Activated T-helper 1 cell treated with anti-CD3 and anti-CD28 coated beads, Interleukin-12 subunit alpha, Interleukin-12 subunit beta, Interleukin-2, Interleukin-4 antibody, amounts not matched to agents 30 ng/mL and 10 ng/mL and 1 ng/mL, durations not matched to agents 14 hours and 24 hours and 36 hours (primary cell): ENCODE data around the gene PROC. TPM values are rescaled to one million over a fixed set of nuclear protein-coding genes. Genes with fewer than 3 reads are reported as not detected.

ENCODE experiments used
- DNase-seq: peaks from one replicate; pipeline ENCODE4 v3.0.0; 2021; ENCODE audit warnings: low spot score
- H3K27ac Mint-ChIP-seq: one replicate; pipeline ENCODE4 v1.8.0; 2021; ENCODE audit warnings: mild to moderate bottlenecking, mixed read lengths
- H3K27me3 Mint-ChIP-seq: one replicate; pipeline ENCODE4 v1.8.0; 2022; ENCODE audit warnings: mild to moderate bottlenecking, moderate library complexity, mixed read lengths; ENCODE audit not compliant: insufficient read depth
- H3K36me3 Mint-ChIP-seq: one replicate; pipeline ENCODE4 v1.8.0; 2021; ENCODE audit warnings: low read depth, mixed read lengths
- H3K4me1 Mint-ChIP-seq: one replicate; pipeline ENCODE4 v1.8.0; 2021; ENCODE audit warnings: low read depth, mixed read lengths
- H3K4me3 Mint-ChIP-seq: one replicate; pipeline ENCODE4 v1.8.0; 2021; ENCODE audit warnings: mild to moderate bottlenecking, moderate library complexity, mixed read lengths
- H3K9me3 Mint-ChIP-seq: one replicate; pipeline ENCODE4 v1.8.0; 2021; ENCODE audit warnings: mixed read lengths
- intact Hi-C: fragments of 100-400 bp; cut with micrococcal nuclease; formaldehyde crosslinking; loops from one replicate; pipeline ENCODE4 v1.15.1; 2024
- total RNA-seq: library from RNA; stranded (reverse); gene quantifications from 2 replicates; pipeline ENCODE4 v1.2.3, GENCODE V29; 2022

PROC gene
- total RNA-seq, 1 donor from 2014 or later = 0.29 TPM

DNA sequence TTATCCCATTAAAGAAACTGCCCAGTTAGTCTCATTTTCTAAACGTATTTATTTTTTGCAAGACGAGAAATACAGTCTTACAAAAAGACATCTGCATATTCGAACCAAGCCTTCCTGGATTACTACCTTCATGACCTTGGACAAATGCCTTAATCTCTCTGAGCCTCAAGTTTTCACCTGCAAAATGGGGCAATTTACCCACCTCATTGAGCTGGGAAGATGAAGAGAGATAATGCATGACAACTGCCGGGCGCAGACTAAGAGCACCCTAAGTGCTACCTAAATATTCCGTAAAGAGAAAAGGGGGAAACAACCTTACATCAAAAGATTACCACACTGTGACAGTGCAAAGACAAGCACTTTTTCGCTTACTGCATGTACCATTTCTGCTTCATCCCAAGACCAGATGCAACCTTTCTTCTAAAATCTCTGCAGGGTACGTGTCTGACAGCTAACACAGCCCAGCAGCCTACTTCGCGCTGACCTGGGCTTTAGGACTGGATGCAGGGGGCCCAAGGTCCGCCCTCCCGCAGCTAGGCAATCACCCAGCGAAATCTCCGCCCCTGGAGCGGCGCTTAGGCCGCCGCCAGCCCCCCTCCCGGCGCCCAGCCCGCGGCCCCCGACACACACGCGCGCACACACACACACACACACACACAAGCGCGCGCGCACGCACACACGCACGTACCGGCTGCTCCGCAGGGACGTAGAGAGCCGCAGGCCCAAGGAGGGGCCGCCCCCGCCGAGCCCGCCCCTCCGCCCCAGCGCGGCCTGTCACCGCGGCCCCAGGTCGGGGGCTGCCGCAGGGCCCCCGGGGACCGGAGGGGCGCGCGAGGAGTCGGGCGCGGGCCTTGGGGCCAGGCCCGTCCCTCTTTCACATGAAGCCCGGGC is 31.2 kb upstream of the PROC start:
- H3K9me3 Mint-ChIP-seq = no peaks in the 10 kb centered on the region
- peak; percentile 74 for DNase-seq
- peak overlapping the region; percentile 85 for H3K27ac Mint-ChIP-seq
- peaks cover 66% of the 10 kb centered on the region for H3K4me1 Mint-ChIP-seq
- H3K4me3 Mint-ChIP-seq = peak overlapping the region; percentile 96
- peaks cover 21% of the 10 kb centered on the region for H3K36me3 Mint-ChIP-seq
- no peaks in the 10 kb centered on the region for H3K27me3 Mint-ChIP-seq
- intact Hi-C loops = loop anchor here (1.0 to 5.0 kb wide), 8 partner anchors 29 to 730 kb away; partner anchors contain the start of genes GYPC, IWS1, SAP130 and SFT2D3

DNA sequence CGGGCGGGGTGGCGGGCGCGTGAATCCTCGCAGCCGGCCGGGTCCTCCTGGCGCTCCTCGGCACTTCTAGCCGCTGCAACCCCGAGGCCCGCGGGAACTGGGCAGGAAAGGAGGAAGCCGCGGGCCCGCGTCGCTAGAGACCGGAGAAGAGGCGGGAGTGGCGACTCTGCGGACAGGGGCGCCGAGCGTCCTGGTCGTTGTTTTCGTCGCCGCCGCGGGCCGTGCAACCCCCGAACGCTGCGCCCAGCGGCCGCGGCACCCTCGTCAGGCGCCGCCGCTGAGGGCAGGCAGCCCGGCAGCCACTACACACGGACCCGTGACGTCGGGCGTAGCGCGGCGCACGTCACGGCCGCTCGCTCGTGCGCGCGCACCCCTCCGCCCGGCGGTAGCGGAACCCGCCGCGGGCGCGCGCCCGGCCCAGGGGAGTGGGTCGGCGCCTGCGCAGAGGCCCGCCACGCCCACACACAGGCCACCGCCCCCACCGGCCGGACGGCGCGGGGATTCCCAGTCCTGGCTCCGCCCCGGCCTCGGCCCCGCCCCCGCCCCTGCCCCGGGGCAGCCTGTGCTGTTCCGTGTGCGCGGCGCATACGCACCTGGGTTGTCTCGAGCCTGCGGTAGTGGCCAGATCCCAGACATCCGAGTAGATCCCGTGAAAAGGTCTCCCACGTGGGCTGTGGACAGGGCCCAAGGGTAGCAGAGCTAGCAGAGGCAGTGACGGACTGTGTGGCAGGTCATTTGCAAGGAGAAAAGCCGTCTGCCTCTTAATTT is 30.4 kb upstream of the PROC start, which contains the start of gene MAP3K2:
Gene MAP3K2, minus strand, starts transcription at position 321 of the 768 bp plus-strand sequence. CDS start 44,846 bp downstream, outside the sequence.
- intact Hi-C loops = loop anchor here (1.0 to 5.0 kb wide), 14 partner anchors 10 to 731 kb away; partner anchors contain the start of genes ERCC3, GYPC, IWS1 and SAP130
- Mint-ChIP-seq H3K4me1 (peaks cover 74% of the 10 kb centered on the region), H3K27me3 (no peaks in the 10 kb centered on the region), H3K36me3 (peaks cover 19% of the 10 kb centered on the region), H3K9me3 (peaks cover 4% of the 10 kb centered on the region), H3K4me3 (peak within 1 kb of the TSS; percentile 96), H3K27ac (peak within 1 kb of the TSS; percentile 98)
- DNase-seq = peak; percentile 89

DNA sequence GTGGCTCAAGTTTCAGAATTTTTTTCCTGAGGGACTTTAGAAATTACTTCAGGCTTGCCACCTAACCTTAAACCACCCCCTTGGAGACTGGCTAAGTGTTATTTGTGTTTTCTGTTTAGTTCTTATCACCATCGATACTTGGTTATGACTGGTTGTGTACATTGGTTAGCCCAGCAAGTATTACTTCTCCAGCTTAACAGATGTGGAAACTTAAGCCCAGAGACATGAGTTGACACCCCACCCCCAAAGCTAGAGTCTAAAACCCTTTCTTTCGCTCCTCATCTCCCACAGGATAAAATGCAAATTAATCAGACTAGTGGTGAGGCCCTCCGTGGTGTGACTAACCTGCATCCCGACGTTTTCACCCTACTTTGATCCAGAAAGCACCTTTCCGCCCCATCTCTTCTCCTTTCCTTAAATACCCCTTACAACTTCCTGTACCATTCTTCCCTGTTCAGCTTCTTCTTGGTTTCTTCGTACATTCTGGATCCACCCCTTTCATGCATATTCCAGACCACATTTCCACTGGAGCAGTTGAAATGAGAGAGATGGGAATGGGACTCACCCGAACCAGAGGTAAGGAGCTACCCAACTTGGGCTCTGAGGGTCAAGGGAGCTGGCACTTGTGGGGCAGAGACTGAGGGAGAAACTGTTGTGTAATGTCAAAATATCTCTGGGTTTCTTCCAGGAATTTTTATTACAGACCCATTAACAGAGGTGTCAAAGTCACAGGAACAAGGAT is 29.6 kb upstream of the PROC start:
- Mint-ChIP-seq H3K4me3 (peak overlapping the region; percentile 80), H3K27ac (peak overlapping the region; percentile 98), H3K4me1 (peaks cover 79% of the 10 kb centered on the region), H3K9me3 (peaks cover 8% of the 10 kb centered on the region), H3K36me3 (peaks cover 13% of the 10 kb centered on the region), H3K27me3 (no peaks in the 10 kb centered on the region)
- DNase-seq = peak; percentile 9
- intact Hi-C loops = loop anchor here (1.0 to 5.0 kb wide), 8 partner anchors 10 to 731 kb away; partner anchors contain the start of genes ERCC3, GYPC and WDR33

DNA sequence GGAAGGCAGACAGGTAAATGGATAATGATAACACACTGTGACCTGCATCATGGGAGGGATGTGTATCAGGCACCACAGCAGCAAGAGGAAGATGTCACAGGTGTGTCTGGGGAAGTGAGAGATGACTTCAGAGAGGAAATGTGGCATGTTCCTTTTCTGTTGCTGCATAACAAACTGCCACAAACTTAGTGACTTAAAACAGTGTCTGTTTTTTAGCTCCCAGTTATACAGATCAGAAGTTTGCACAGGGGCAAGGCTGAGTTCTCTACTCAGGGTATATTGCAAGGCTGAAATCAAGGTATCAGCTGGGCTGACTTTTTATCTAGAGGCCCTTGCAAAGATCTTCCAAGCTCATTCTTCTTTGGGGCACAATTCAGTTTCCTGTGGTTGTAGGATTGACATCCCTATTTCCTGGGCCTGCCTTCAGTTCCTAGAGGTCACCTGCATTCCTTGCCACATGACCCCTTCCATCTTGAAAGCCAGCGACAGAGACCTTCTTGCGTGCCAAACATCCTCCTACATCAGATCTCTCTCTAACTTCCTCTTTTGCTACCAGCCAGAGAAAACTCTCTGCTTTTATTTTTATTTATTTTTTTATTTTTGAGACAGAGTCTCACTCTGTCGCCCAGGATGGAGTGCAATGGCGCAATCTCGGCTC is 28.3 kb upstream of the PROC start:
- no peaks in the 10 kb centered on the region for H3K27me3 Mint-ChIP-seq

DNA sequence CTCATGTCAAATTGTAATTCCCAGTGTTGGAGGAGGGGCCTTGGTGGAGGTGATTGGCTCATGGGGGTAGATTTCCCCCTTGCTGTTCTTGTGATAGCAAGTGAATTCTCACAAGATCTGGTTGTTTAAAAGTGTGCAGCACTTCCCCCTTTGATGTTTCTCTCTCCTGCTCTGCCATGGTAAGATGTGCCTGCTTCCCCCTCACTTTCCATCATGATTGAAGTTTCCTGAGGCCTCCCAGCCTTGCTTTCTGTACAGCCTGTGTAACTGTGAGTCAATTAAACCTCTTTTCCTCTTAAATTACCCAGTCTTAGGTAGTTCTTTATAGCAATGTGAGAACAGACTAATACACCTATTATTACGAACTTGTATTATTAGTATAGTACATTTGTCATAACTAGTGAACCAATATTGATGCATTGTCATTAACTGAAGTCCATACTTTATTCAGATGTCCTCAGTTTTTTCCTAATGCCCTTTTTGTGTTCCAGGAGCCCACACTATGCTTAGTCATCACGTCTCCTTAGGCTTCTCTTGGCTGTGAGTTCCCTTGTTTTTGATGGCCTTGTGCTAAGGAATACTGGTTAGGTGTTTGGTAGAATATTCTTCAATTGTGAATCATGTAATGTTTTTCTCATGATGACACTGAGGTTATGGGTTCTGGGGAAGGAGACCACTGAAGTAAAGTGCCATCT is 25.9 kb upstream of the PROC start:
- Mint-ChIP-seq H3K9me3 (peaks cover 8% of the 10 kb centered on the region), H3K36me3 (peaks cover 4% of the 10 kb centered on the region), H3K4me3 (no peak overlapping the region), H3K4me1 (peaks cover 48% of the 10 kb centered on the region), H3K27me3 (no peaks in the 10 kb centered on the region), H3K27ac (peak overlapping the region; percentile 61)
- intact Hi-C loops = no loop called here
- DNase-seq = no peak

More for the DNA sequence above, 28.3 kb upstream of the PROC start:
- Mint-ChIP-seq H3K36me3 (peaks cover 11% of the 10 kb centered on the region), H3K4me3 (peak overlapping the region; percentile 17), H3K27ac (peak overlapping the region; percentile 94), H3K9me3 (peaks cover 8% of the 10 kb centered on the region), H3K4me1 (peaks cover 70% of the 10 kb centered on the region)
- peak; percentile 25 for DNase-seq
- intact Hi-C loops = loop anchor here (5.0 kb wide), 2 partner anchors 422 to 733 kb away; partner anchors contain the start of genes GYPC and WDR33

DNA sequence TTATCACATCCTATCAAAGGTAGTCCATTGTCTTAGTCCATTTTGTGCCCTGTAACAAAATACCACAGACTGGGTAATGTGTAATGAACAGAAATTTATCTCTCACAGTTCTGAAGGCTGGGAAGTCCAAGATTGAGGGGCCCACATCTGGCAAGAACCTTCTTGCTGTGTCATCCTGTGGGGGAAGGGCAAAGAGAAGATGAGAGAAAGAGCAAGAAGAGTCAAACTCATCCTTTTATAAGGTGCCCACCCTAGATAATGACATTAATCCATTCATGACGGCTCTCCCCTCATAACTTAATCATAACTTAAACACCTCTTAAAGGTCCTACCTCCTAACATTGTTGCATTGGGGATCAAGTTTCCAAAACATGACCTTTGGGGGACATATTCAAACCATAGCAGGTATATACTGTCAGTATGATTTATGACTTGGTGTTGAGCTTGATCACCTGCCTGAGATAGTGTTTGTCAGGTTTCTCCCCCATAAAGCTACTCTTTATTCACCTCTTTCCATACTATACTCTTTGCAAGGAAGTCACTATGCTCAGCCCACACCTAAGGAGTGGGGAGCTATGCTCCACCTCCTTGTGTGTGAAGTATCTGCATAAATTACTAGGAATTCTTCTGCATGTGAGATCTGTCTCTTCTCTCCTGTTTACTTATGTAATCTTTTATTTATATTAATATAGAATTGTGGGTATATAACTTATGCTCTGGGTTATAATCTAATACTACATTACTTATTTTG is 25.2 kb upstream of the PROC start:
- Mint-ChIP-seq H3K27ac (peak overlapping the region; percentile 35), H3K36me3 (peaks cover 4% of the 10 kb centered on the region), H3K4me3 (no peak overlapping the region), H3K4me1 (peaks cover 50% of the 10 kb centered on the region), H3K27me3 (no peaks in the 10 kb centered on the region), H3K9me3 (peaks cover 8% of the 10 kb centered on the region)
- intact Hi-C loops = no loop called here
- DNase-seq = no peak

DNA sequence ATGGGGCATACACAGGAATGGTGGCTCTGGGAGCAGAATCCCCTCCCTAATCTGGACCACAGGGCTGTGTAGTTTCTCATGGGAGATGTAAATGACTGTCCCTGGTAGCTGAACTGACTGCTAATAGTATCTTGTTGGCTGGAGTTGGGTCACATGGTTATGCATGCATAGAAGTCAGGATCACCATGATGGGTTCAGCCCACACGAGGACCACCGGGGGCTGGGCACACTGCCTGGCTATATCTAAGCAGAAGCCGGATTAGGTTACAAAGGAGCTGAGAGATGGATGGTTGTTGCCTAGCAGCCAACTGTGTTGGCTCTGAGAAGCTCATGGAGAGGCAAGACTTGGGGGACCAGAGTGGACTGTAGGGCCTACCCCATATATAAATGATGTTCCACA is 23.7 kb upstream of the PROC start:
- Mint-ChIP-seq H3K4me1 (peaks cover 46% of the 10 kb centered on the region), H3K36me3 (peaks cover 6% of the 10 kb centered on the region), H3K4me3 (no peak overlapping the region), H3K27ac (peak overlapping the region; percentile 54), H3K9me3 (peaks cover 8% of the 10 kb centered on the region), H3K27me3 (peaks cover 3% of the 10 kb centered on the region)
- intact Hi-C loops = no loop called here
- no peak for DNase-seq

DNA sequence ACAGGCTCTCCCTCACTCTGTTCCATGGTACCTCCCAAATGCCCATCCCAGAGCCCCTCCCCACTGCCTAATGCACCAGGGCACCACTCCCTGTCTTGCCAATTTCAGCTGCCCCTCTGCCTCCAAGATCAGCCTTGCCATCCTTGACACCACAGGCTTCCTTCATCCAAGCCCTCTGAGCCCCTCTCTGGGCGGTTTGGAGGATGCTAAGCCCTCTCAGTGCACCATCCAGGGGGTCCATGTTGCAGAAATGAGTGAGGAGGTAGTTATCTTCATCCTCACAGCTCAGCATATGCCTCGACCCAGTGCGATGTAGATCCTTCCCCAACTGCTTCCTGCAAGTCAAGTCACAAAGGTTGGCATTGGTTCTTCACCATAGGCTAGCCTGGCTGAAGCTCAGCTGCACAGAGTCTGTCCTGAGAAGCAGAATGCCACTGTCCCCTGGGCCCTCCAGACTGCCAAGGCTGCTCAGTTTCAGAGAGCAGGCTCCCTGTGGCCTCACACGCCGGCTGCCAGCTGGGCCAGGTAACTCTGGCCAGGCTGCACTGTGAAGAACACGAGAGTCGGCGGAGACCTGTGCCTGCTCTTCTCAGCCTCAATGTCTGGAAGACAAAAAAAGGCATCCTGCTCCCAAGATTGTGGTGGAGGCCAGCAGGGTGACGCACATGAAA is 20.5 kb upstream of the PROC start:
- H3K4me3 Mint-ChIP-seq = no peak overlapping the region
- H3K9me3 Mint-ChIP-seq = peaks cover 6% of the 10 kb centered on the region
- no peak overlapping the region for H3K27ac Mint-ChIP-seq
- H3K4me1 Mint-ChIP-seq = peaks cover 31% of the 10 kb centered on the region
- intact Hi-C loops = loop anchor here (1.0 kb wide), 1 partner anchor 9 kb away; no protein-coding TSS in a partner anchor
- DNase-seq = no peak
- peaks cover 6% of the 10 kb centered on the region for H3K36me3 Mint-ChIP-seq
- peaks cover 5% of the 10 kb centered on the region for H3K27me3 Mint-ChIP-seq

DNA sequence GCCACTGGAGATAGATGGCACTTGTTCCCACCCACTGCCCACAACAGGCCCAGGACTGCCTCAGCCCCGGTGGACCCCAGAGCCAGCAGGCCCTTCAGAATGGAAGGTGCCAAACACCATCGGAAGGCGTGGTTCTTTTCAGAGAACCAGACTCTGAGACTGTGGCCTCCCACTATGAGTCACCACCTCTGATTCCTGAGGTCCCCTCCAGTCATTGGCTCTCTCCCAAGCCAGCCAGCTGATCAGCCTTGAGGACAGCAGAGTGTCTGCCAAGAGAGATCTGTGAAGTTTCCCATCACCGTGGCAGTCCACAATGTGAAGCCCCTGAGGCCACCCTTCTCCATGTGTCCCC is 20.0 kb upstream of the PROC start:
- peak; percentile 36 for DNase-seq
- H3K4me3 Mint-ChIP-seq = no peak overlapping the region
- H3K4me1 Mint-ChIP-seq = peaks cover 26% of the 10 kb centered on the region
- H3K36me3 Mint-ChIP-seq = peaks cover 6% of the 10 kb centered on the region
- peaks cover under 1% of the 10 kb centered on the region for H3K9me3 Mint-ChIP-seq
- H3K27ac Mint-ChIP-seq = no peak overlapping the region
- H3K27me3 Mint-ChIP-seq = peaks cover 5% of the 10 kb centered on the region
- intact Hi-C loops = loop anchor here (1.0 kb wide), 1 partner anchor 10 kb away; no protein-coding TSS in a partner anchor

DNA sequence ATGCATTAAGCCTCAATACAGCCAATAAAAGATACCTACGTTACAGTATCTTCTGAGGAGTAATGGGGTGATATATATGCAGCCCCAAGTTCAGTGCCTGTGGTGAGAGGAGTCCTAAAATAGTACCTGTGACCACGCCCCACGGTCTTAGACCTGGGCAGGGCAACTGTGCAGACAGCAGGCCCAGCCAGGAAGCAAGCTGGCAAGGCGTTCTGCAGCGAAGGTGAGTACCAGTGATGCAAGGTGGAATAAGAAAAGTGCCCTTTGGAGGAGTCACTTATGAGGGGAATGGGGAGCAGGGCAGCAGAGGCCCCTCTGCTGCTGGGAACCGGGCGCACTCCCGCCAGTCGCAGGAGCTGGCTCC is 17.7 kb upstream of the PROC start:
- Mint-ChIP-seq H3K27me3 (peaks cover 20% of the 10 kb centered on the region), H3K36me3 (peaks cover 2% of the 10 kb centered on the region), H3K4me1 (peaks cover 26% of the 10 kb centered on the region), H3K4me3 (no peak overlapping the region), H3K27ac (no peak overlapping the region), H3K9me3 (no peaks in the 10 kb centered on the region)
- intact Hi-C loops = no loop called here
- no peak for DNase-seq
